Fibroblast of lung (primary cell): ENCODE data around the gene CEMIP.

Source experiments
- CTCF ChIP-seq, 2 donors: IDR thresholded peaks in 1 of 2; conservative IDR thresholded peaks in 1 of 2; 1 replicate in 1 of 2; 2 replicates in 1 of 2; pipeline ENCODE4 v1.5.1; 2011 to 2012; ENCODE audit warnings: low read length in 2 of 2, control low read depth in 1 of 2, inconsistent platforms in 1 of 2, low read depth in 1 of 2, mild to moderate bottlenecking in 1 of 2
- EZH2 ChIP-seq: IDR thresholded peaks from 2 replicates; pipeline ENCODE4 v1.5.1; 2012; ENCODE audit warnings: low read length, control low read depth, mild to moderate bottlenecking; ENCODE audit errors: missing control alignments

- TF ChIP-seq CTCF (conservative IDR thresholded peaks at IDR 0.05 in 1 of 2, IDR thresholded peaks at IDR 0.05 in 1 of 2; ENCODE audit: low read depth in 1 of 2, low read length in 2 of 2): no peak
- no peak for TF ChIP-seq EZH2
Measured at GRCh38 chr15:80932989-80933388, 153.8 kb downstream of the CEMIP start.
